DND-41 (cell line): Measurements from ENCODE around the gene DAAM2.

Experiments
- ATAC-seq: fragments of 200-7000 bp; cut with Tn5 transposase; 3 replicates; pipeline ENCODE4 v1.9.1; 2021; ENCODE audit warnings: low read depth; ENCODE audit not compliant: insufficient read depth
- DNase-seq: peaks from one replicate; pipeline ENCODE4 v3.0.0-alpha.2; 2020
- H2AFZ ChIP-seq: 2 replicates; pipeline ENCODE4 v1.6.0; 2012; ENCODE audit warnings: low read depth, low read length
- H3K27ac ChIP-seq: 2 replicates; pipeline ENCODE4 v1.5.1; 2012; ENCODE audit warnings: low read length, inconsistent platforms
- H3K27me3 ChIP-seq: fragments of 200-600 bp; sonication (generic); 2 replicates; pipeline ENCODE4 v1.6.0; 2012; ENCODE audit warnings: low read length, mild to moderate bottlenecking, inconsistent platforms; ENCODE audit not compliant: insufficient read depth, poor library complexity
- H3K36me3 ChIP-seq: 2 replicates; pipeline ENCODE4 v1.5.1; 2012; ENCODE audit warnings: low read length, inconsistent platforms; ENCODE audit not compliant: insufficient read depth
- H3K4me1 ChIP-seq: 2 replicates; pipeline ENCODE4 v1.5.1; 2012; ENCODE audit warnings: mild to moderate bottlenecking, low read length; ENCODE audit not compliant: insufficient read depth
- H3K4me2 ChIP-seq: 2 replicates; pipeline ENCODE4 v1.6.0; 2012; ENCODE audit warnings: mild to moderate bottlenecking, moderate library complexity, low read length, inconsistent platforms; ENCODE audit not compliant: insufficient read depth
- H3K4me3 ChIP-seq, 2 experiments: fragments of 200-600 bp in 1 of 2; shearing (Covaris generic) in 1 of 2; 2 replicates each; pipeline ENCODE4 v1.5.1; 2012 to 2016; ENCODE audit warnings: inconsistent platforms in 2 of 2, low read length in 2 of 2, mild to moderate bottlenecking in 2 of 2, low read depth in 1 of 2, moderate library complexity in 1 of 2
- H3K79me2 ChIP-seq: 2 replicates; pipeline ENCODE4 v1.6.0; 2012; ENCODE audit warnings: low read length, inconsistent platforms; ENCODE audit not compliant: insufficient read depth
- H3K9ac ChIP-seq: 2 replicates; pipeline ENCODE4 v1.6.0; 2012; ENCODE audit warnings: low read depth, mild to moderate bottlenecking, inconsistent platforms, low read length, moderate library complexity
- H3K9me3 ChIP-seq: 2 replicates; pipeline ENCODE4 v1.5.1; 2012; ENCODE audit warnings: low read length, moderate library complexity, mild to moderate bottlenecking, inconsistent platforms; ENCODE audit not compliant: insufficient read depth, severe bottlenecking
- H4K20me1 ChIP-seq: 2 replicates; pipeline ENCODE4 v1.6.0; 2012; ENCODE audit warnings: low read length; ENCODE audit not compliant: insufficient read depth
- EZH2 ChIP-seq: IDR thresholded peaks from 3 replicates; pipeline ENCODE4 v1.6.1; 2012; ENCODE audit warnings: borderline replicate concordance, low read depth, mild to moderate bottlenecking, moderate library complexity, low read length, inconsistent platforms; ENCODE audit not compliant: severe bottlenecking
- TF ChIP-seq, protein P1 (sequence below): IDR thresholded peaks from 2 replicates; pipeline ENCODE4 v1.5.1; 2012; ENCODE audit warnings: borderline replicate concordance, low read length, moderate library complexity, mild to moderate bottlenecking; ENCODE audit not compliant: poor library complexity, severe bottlenecking; ENCODE audit errors: extremely low read depth

DAAM2 gene

DNA sequence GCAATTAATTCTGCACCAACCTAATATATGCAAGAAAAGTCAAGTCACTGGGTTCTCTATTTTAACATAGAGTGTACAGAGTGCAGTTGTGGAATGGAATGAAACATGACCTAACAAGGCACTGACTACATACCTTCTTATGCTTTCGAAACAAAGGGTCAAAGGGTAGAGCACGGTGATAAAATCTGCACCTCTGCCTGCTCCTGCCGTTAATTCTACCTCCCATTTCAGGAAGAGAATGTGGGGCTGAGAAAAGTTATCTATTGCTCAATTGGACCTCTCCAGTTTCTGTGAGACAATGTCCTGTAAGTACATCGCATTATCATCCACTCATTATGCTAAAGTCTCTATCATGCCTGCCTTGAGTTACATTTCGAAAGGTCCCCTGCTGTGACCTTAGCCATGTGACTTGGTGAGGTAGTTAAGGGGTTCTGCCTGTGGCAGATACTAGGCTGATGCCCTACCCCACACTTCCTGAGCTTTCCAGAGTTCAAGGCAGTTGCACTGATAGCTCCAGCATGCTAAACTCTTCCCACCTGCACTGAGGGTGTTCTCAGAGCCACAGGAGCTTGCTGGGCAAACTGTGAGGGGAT, 156.1 kb downstream of the DAAM2 start:
- H3K36me3 ChIP-seq = no peaks in the 10 kb centered on the region
- H3K9me3 ChIP-seq = no peaks in the 10 kb centered on the region
- no peak for TF ChIP-seq EZH2
- TF ChIP-seq, protein P1, sequence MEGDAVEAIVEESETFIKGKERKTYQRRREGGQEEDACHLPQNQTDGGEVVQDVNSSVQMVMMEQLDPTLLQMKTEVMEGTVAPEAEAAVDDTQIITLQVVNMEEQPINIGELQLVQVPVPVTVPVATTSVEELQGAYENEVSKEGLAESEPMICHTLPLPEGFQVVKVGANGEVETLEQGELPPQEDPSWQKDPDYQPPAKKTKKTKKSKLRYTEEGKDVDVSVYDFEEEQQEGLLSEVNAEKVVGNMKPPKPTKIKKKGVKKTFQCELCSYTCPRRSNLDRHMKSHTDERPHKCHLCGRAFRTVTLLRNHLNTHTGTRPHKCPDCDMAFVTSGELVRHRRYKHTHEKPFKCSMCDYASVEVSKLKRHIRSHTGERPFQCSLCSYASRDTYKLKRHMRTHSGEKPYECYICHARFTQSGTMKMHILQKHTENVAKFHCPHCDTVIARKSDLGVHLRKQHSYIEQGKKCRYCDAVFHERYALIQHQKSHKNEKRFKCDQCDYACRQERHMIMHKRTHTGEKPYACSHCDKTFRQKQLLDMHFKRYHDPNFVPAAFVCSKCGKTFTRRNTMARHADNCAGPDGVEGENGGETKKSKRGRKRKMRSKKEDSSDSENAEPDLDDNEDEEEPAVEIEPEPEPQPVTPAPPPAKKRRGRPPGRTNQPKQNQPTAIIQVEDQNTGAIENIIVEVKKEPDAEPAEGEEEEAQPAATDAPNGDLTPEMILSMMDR = no peak
- ATAC-seq = no peak
- H3K9ac ChIP-seq = no peak overlapping the region
- H3K27me3 ChIP-seq = no peaks in the 10 kb centered on the region
- no peaks in the 10 kb centered on the region for H3K79me2 ChIP-seq
- H3K27ac ChIP-seq = no peak overlapping the region
- H4K20me1 ChIP-seq = no peaks in the 10 kb centered on the region
- no peak overlapping the region for H3K4me2 ChIP-seq
- no peak overlapping the region for H3K4me3 ChIP-seq
- no peak overlapping the region for H2AFZ ChIP-seq
- no peaks in the 10 kb centered on the region for H3K4me1 ChIP-seq
- DNase-seq = no peak

DNA sequence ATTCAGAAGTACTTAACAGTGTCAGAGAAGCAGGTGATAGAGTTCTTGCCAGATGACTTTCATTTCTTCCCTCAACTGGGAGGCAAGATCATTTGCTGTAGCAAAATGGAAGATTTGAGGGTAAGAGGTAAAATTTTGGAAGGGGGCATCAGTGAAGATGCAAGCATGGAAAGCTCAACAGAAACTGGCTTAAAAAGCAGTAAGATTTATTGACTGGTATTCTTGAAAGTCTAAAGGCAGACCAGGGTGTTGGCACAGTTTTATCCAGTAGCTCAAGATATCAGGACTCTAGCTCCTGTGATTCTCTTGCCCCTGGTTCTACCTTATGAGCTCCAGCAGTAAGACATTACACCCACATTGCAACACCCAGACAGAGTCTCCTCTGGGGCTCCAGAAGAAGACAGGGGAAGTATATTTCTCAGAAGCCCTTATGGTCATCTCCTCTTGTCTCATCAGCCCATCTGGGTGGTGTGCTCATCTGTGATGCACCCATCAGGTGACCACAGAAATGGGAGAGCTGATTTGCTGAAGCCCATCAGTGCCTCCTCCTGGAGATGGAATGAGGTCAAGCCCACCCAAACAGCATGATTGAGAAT, 158.0 kb downstream of the DAAM2 start:
- no peak for TF ChIP-seq EZH2
- TF ChIP-seq, protein P1 = no peak
- Histone ChIP-seq H3K4me1 (no peaks in the 10 kb centered on the region), H3K27ac (no peak overlapping the region), H3K9me3 (no peaks in the 10 kb centered on the region), H3K4me3 (no peak overlapping the region), H2AFZ (no peak overlapping the region), H3K27me3 (no peaks in the 10 kb centered on the region), H3K36me3 (no peaks in the 10 kb centered on the region), H3K4me2 (no peak overlapping the region), H3K9ac (no peak overlapping the region), H4K20me1 (no peaks in the 10 kb centered on the region), H3K79me2 (no peaks in the 10 kb centered on the region)
- ATAC-seq (no peak), DNase-seq (no peak)

DNA sequence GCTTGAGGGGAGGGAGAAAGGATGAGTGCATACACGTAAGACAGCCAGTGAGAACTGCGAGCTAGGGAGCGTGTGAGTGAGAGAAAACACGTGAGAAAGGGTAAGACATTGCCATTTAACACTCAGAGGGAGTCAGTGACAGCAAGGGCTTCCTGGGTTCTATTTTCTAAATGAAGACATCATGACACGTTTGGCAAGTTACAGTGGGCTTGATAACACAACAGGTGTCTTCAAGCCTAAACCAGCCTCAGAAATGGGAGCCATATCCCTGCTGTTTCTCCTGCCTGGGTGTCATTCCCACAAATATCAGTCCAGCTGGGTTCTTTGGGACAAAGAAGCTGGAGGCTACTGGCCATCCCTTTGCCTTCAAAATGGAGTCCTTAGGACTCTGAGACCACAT, 159.0 kb downstream of the DAAM2 start:
- no peaks in the 10 kb centered on the region for H3K4me1 ChIP-seq
- H3K27ac ChIP-seq = no peak overlapping the region
- TF ChIP-seq, protein P1 = no peak
- H3K36me3 ChIP-seq = no peaks in the 10 kb centered on the region
- no peaks in the 10 kb centered on the region for H4K20me1 ChIP-seq
- no peak overlapping the region for H3K4me3 ChIP-seq
- no peak overlapping the region for H3K9ac ChIP-seq
- no peaks in the 10 kb centered on the region for H3K9me3 ChIP-seq
- no peak for DNase-seq
- no peak for ATAC-seq
- no peaks in the 10 kb centered on the region for H3K27me3 ChIP-seq
- no peak overlapping the region for H3K4me2 ChIP-seq
- H2AFZ ChIP-seq = no peak overlapping the region
- H3K79me2 ChIP-seq = no peaks in the 10 kb centered on the region

DNA sequence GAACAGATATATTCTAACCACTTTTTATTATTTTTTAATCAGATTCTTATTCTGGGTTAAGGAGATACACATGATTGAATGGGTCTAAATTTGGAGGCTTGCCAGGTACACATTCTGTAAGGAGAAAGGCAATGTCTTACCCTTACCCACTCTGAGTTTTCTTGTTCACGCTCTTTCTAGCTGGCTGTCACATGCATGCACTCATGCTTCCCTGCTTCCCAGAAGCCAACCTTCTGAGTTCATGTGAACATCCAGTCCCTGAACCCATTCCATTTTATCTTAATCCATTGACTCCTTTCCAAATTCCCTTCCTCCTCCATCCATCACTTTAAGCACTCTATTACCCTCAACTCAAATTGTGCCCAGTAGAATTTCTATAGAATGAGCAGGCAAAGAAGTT, 159.5 kb downstream of the DAAM2 start:
- Histone ChIP-seq H3K36me3 (no peaks in the 10 kb centered on the region), H3K4me3 (no peak overlapping the region), H3K4me1 (no peaks in the 10 kb centered on the region), H4K20me1 (no peaks in the 10 kb centered on the region), H3K27ac (no peak overlapping the region), H2AFZ (no peak overlapping the region), H3K4me2 (no peak overlapping the region), H3K27me3 (no peaks in the 10 kb centered on the region), H3K9ac (no peak overlapping the region), H3K9me3 (no peaks in the 10 kb centered on the region), H3K79me2 (no peaks in the 10 kb centered on the region)
- ATAC-seq (no peak), DNase-seq (no peak)
- TF ChIP-seq, protein P1 = no peak
- no peak for TF ChIP-seq EZH2
